ENCODE data around the gene OR8J1.
"Not testable (repeated sequence)": the region's sequence is repeated elsewhere in the genome, so short reads cannot be mapped to it uniquely, and the experiment has no call there.

OR8J1 gene

GRCh38 chr11:56353991-56354390, at the start of gene OR8J1:
TSS of gene OR8J1 (plus strand) at chr11:56354291. CDS start at chr11:56360247, 5,956 bp downstream.
- no peak for DNase-seq

DNA sequence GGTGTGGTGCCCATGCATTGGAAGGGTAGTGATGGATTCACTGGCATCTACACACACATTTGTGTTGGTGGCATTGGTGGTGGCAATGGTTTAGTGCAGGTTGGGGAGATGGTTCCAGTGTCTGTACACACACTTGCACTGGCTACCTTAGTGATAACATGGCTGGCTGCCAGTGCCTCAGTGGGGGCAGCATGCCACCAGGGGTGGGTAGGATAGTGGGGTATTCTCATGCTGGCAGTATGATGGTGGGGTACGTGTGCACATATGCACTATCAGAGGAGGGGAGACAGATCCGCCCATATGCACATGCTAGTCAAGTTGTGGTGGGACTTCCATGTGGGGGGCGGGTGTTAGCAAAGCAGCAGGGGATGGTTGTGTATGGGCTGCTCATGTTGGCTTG, 46.3 kb upstream of the OR8J1 start:
- DNase-seq: no peak

DNA sequence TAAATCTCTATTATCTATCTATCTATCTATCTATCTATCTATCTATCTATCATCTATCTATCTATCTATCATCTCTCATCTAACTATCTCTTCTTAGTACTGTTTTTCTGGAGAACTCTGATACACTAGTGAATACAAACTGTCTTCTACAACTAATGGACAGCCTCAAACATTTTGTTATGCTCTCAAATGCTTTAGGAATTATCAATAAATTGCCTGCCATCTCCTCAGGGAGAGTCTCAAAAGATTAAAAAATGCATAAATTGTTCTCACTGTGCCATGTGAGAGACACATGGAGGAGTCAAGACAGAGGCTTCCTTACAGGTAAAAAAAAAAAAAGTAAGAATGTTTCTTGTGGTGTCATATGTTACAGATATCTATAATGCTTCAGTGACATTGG, 39.2 kb upstream of the OR8J1 start, which contains the start of gene OR8K3:
Gene OR8K3, plus strand, starts transcription at position 301 of the 400 bp plus-strand sequence. CDS start 3,163 bp downstream, outside the sequence.
- DNase-seq: no peak

DNA sequence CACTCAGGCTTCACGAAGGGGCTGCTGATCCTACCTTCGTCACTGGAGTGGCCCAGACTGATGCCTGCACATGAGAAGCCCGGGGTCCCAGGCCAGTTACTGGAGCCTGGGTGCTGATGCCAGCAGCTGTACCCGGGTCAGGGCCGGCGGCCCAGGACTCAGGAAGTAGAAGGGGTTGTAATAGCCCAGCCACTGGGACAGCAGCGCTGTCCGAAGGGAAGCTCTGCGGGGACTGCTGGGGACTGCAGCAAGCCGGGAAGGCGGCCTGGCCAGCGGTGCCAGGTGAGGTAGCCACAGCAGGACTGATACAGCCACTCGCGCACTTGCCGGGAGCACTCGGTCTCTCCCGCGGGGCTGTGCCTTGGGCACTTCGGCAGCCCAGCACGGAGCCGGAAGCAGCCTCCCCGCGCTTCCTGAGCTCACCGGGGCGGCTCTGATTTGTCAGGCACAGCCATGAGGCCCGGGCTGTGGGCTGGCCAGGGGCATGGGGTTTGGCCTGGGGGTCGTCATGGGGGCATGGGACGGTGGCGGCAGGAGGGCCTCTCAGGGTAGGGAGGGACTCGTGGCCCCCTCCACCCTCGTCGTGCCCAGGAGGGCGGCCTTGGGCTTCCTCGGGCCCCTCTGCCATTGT, 22.1 kb upstream of the OR8J1 start:
- no peak for DNase-seq

- no peak for DNase-seq
Observed at GRCh38 chr11:56333156-56333555, 20.9 kb upstream of the OR8J1 start.

DNA sequence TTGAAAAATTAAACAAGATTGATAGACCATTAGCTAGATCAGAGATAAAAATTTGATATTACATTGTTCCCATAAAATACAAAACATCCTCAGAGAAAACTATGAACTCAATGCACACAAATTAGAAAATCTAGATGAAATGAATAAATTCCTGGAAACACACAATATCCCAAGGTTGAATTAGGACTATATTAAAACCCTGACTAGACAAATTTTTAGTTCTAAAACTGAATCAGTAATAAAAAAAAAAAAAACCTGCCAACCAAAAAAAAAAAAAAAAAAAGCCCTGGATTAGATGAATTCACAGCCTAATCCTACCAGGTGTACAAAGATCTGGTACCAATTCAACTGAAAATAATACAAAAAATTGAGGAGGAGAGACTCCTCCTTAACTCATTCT, 13.8 kb upstream of the OR8J1 start:
- DNase-seq: no peak

DNA sequence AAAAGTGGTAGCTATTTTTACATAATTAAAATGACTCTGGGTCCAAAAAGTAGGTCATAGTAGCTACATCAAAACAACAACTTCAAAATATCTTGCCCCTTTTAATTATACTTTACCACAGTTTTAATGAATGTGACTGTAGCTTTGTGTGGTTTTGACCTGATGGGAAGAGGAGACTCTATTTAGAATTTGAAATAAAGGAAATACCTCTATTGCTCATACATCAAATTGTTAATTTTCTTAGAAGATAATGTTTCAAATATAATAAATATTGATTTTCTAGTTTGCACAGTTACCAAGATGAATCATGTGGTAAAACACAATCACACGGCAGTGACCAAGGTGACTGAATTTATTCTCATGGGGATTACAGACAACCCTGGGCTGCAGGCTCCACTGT, 8.4 kb upstream of the OR8J1 start, which contains the start of gene OR8K1:
Gene OR8K1, plus strand, starts transcription at position 301 of the 400 bp plus-strand sequence. Its CDS starts 0 bp downstream, at position 301.
- DNase-seq: no peak

DNA sequence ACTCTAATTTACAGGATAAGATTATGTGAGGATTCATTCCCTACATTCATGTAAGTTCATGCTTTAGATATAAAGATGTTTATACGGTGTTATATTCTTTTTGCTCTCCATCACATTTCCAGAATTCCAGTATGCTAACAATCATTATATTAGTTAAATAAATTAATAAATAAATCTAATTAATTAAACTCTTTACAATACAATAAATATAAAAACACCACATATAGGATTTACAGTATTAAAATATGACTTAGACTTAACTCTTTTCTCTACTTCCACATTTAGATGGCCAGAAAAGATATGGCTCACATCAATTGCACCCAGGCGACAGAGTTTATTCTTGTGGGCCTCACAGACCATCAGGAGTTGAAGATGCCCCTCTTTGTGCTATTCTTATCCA, 21.2 kb downstream of the OR8J1 start, which contains the start of gene OR8U1:
Gene OR8U1, plus strand, starts transcription at position 301 of the 400 bp plus-strand sequence. Its CDS starts 0 bp downstream, at position 301.
- no peak for DNase-seq

GRCh38 chr11:56380120-56380519, 26.0 kb downstream of the OR8J1 start:
- DNase-seq: no peak

- DNase-seq: no peak
Observed at GRCh38 chr11:56394381-56394780, 40.3 kb downstream of the OR8J1 start.

GRCh38 chr11:56396047-56396446, 42.0 kb downstream of the OR8J1 start:
- no peak for DNase-seq

- not testable (repeated sequence) for DNase-seq
Observed at GRCh38 chr11:56401858-56402461, 47.9 kb downstream of the OR8J1 start.

- DNase-seq: no peak
Observed at GRCh38 chr11:56404393-56404792, 50.3 kb downstream of the OR8J1 start.

- no peak for DNase-seq
Observed at GRCh38 chr11:56410801-56411200, 56.7 kb downstream of the OR8J1 start.

Data from stimulated activated CD4-positive, alpha-beta T cell treated with anti-CD3 and anti-CD28 coated beads, Interleukin-15, amount 100 ng/mL, for 24 hours (primary cell).